ENCODE measurements around the gene LRRC49. TPM values are rescaled to one million over a fixed set of nuclear protein-coding genes. Genes with fewer than 3 reads are reported as not detected.

Gene LRRC49
- total RNA-seq, 1 donor, result 18.1 TPM

DNA sequence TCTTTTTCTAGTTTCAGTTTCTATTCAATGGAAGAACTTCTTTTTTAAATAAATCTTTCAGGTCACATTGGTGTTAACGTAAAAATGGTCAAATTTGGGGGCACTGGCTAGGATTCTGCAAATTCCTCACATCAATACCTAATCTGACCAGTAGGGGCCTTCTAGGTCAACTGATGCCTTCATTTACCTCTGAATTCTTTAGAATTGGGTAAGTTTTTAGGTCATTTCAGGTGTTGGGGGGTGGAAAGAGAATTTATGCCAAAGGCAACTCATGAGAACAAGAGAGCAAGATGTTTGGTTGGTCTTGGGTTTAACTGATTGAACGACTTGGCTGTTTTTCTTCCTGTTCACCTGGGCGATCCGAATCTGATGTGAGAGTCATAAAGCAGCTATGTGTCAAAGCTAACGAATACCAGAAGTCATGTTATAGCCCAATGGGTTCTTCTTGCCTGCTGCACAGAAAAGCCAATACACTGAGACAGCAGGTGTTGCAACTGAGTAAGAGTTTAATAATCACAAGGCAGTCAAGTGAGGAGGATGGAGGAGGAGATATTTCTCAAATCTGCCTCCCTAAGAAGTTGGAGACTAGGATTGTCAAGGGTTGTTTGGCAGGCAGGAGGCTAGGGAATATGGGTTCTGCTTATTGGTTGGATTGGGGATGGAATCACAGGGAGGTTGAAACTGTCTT is 15.3 kb downstream of the LRRC49 start:
- TF ChIP-seq, protein P1, sequence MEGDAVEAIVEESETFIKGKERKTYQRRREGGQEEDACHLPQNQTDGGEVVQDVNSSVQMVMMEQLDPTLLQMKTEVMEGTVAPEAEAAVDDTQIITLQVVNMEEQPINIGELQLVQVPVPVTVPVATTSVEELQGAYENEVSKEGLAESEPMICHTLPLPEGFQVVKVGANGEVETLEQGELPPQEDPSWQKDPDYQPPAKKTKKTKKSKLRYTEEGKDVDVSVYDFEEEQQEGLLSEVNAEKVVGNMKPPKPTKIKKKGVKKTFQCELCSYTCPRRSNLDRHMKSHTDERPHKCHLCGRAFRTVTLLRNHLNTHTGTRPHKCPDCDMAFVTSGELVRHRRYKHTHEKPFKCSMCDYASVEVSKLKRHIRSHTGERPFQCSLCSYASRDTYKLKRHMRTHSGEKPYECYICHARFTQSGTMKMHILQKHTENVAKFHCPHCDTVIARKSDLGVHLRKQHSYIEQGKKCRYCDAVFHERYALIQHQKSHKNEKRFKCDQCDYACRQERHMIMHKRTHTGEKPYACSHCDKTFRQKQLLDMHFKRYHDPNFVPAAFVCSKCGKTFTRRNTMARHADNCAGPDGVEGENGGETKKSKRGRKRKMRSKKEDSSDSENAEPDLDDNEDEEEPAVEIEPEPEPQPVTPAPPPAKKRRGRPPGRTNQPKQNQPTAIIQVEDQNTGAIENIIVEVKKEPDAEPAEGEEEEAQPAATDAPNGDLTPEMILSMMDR (IDR thresholded peaks at IDR 0.05; ENCODE audit: extremely low read depth, low read depth, low read length), result no peak
- Histone ChIP-seq H3K27ac (ENCODE audit: low read depth, low read length) (no peak overlapping the region), H3K4me2 (ENCODE audit: insufficient read depth, low read length) (no peak overlapping the region)

DNA sequence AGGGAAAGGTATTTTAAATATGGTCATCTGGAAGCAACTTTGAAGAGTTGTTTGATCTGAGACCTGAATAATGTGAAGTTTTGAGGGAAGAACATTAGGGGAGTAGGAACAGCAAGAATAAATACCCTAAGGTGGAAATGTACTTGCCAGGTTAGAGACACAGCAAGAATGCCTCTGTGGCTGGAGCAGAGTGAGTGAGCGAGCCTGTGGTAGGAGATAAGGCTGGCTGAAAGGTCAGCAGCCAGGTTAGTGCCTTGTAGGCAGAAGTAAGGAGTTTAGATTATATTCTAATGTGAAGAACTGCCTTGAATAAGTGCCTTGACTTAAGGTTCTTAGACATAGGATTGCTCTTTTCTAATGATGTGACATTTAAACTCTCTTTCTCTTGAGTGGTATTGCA is 18.3 kb downstream of the LRRC49 start:
- no peak for DNase-seq (ENCODE audit: insufficient read length, low spot score, missing footprints)
- TF ChIP-seq, protein P1 (IDR thresholded peaks at IDR 0.05; ENCODE audit: extremely low read depth, low read depth, low read length), result no peak
- H3K36me3 ChIP-seq (ENCODE audit: insufficient read depth, low read length), result no peaks in the 10 kb centered on the region
- H2AFZ ChIP-seq (ENCODE audit: low read length), result no peak overlapping the region
- H3K4me1 ChIP-seq (ENCODE audit: insufficient read depth, low read length), result no peaks in the 10 kb centered on the region
- H3K9me3 ChIP-seq (ENCODE audit: low read depth, low read length), result peaks cover 5% of the 10 kb centered on the region
- H3K27me3 ChIP-seq (ENCODE audit: insufficient read depth, low read length), result no peaks in the 10 kb centered on the region
- H3K79me2 ChIP-seq (ENCODE audit: insufficient read depth, low read length), result no peaks in the 10 kb centered on the region
- H4K20me1 ChIP-seq (ENCODE audit: insufficient read depth, low read length), result no peaks in the 10 kb centered on the region
- no peak overlapping the region for H3K4me2 ChIP-seq (ENCODE audit: insufficient read depth, low read length)
- no peak overlapping the region for H3K4me3 ChIP-seq (ENCODE audit: insufficient read depth, low read length)
- H3K27ac ChIP-seq (ENCODE audit: low read depth, low read length), result no peak overlapping the region

More for the DNA sequence above, 15.3 kb downstream of the LRRC49 start:
- H3K27me3 ChIP-seq (ENCODE audit: insufficient read depth, low read length), result no peaks in the 10 kb centered on the region
- H2AFZ ChIP-seq (ENCODE audit: low read length), result no peak overlapping the region
- H4K20me1 ChIP-seq (ENCODE audit: insufficient read depth, low read length), result no peaks in the 10 kb centered on the region
- H3K9me3 ChIP-seq (ENCODE audit: low read depth, low read length), result peaks cover 5% of the 10 kb centered on the region
- H3K36me3 ChIP-seq (ENCODE audit: insufficient read depth, low read length), result no peaks in the 10 kb centered on the region
- H3K4me3 ChIP-seq (ENCODE audit: insufficient read depth, low read length), result no peak overlapping the region
- H3K4me1 ChIP-seq (ENCODE audit: insufficient read depth, low read length), result no peaks in the 10 kb centered on the region
- DNase-seq (ENCODE audit: insufficient read length, low spot score, missing footprints), result no peak
- no peaks in the 10 kb centered on the region for H3K79me2 ChIP-seq (ENCODE audit: insufficient read depth, low read length)

DNA sequence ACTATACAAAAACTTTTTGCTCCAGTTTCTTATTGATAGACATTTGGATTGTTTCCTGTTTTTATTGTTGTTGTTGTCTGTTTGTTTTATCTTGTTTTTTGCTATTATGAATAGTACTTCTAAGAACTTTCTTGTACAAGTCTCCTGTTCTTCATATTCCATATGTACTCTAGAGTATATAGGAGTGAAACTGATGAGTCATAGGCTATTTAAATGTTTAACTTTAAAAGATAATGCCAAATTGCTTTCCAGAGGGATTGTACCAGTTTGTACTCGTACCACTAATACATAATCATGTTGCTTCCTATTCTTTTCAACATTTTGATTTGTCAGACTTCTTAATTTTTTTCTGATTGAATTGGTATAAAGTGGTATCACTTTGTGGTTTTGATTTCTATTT is 19.6 kb downstream of the LRRC49 start:
- DNase-seq (ENCODE audit: insufficient read length, low spot score, missing footprints), result no peak
- no peaks in the 10 kb centered on the region for H3K36me3 ChIP-seq (ENCODE audit: insufficient read depth, low read length)
- no peaks in the 10 kb centered on the region for H4K20me1 ChIP-seq (ENCODE audit: insufficient read depth, low read length)
- no peaks in the 10 kb centered on the region for H3K4me1 ChIP-seq (ENCODE audit: insufficient read depth, low read length)
- no peak overlapping the region for H2AFZ ChIP-seq (ENCODE audit: low read length)
- H3K27me3 ChIP-seq (ENCODE audit: insufficient read depth, low read length), result no peaks in the 10 kb centered on the region
- H3K9me3 ChIP-seq (ENCODE audit: low read depth, low read length), result peaks cover 5% of the 10 kb centered on the region
- H3K4me3 ChIP-seq (ENCODE audit: insufficient read depth, low read length), result no peak overlapping the region
- no peak overlapping the region for H3K4me2 ChIP-seq (ENCODE audit: insufficient read depth, low read length)
- TF ChIP-seq, protein P1 (IDR thresholded peaks at IDR 0.05; ENCODE audit: extremely low read depth, low read depth, low read length), result no peak
- H3K79me2 ChIP-seq (ENCODE audit: insufficient read depth, low read length), result no peaks in the 10 kb centered on the region
- H3K27ac ChIP-seq (ENCODE audit: low read depth, low read length), result no peak overlapping the region

DNA sequence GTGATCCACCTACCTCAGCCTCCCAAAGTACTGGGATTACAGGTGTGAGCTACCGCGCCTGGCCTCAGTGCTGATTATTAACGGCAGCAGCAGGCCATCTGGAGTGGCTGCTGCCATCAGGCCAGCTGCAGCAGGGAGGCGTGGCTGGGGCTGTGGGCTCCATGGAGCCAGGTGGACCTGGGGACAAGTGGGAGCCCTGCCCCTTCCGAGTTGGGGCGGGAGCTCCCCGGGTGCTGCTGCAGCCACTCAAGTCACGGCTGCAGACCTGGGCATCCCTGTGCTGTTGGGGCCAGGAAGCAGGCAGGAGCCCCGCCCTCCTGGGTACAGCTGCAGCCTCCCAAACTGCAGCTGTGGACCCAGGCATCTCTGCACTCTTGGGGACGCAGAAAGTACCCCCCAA is 23.9 kb downstream of the LRRC49 start:
- Histone ChIP-seq H3K4me3 (ENCODE audit: insufficient read depth, low read length) (no peak overlapping the region), H3K79me2 (ENCODE audit: insufficient read depth, low read length) (no peaks in the 10 kb centered on the region), H3K27ac (ENCODE audit: low read depth, low read length) (no peak overlapping the region), H3K9me3 (ENCODE audit: low read depth, low read length) (no peaks in the 10 kb centered on the region), H2AFZ (ENCODE audit: low read length) (no peak overlapping the region), H3K36me3 (ENCODE audit: insufficient read depth, low read length) (no peaks in the 10 kb centered on the region), H4K20me1 (ENCODE audit: insufficient read depth, low read length) (no peaks in the 10 kb centered on the region), H3K4me1 (ENCODE audit: insufficient read depth, low read length) (no peaks in the 10 kb centered on the region), H3K4me2 (ENCODE audit: insufficient read depth, low read length) (no peak overlapping the region), H3K27me3 (ENCODE audit: insufficient read depth, low read length) (no peaks in the 10 kb centered on the region)
- TF ChIP-seq, protein P1 (IDR thresholded peaks at IDR 0.05; ENCODE audit: extremely low read depth, low read depth, low read length), result no peak
- DNase-seq (ENCODE audit: insufficient read length, low spot score, missing footprints), result no peak

All from osteoblast (primary cell).